GM06990 (cell line): ENCODE data around the gene CLEC1A.
"Not testable (repeated sequence)": the region's sequence is repeated elsewhere in the genome, so short reads cannot be mapped to it uniquely, and the experiment has no call there.

ENCODE experiments used
- DNase-seq: peaks from one replicate; pipeline ENCODE4 v3.0.0-alpha.2; 2011; ENCODE audit not compliant: insufficient read length; ENCODE audit errors: extremely low read depth
- H3K27me3 ChIP-seq: replicated peaks from 2 replicates; pipeline ENCODE4 v1.6.0; 2011; ENCODE audit warnings: low read length; ENCODE audit not compliant: control insufficient read depth, insufficient read depth
- H3K36me3 ChIP-seq: 2 replicates; pipeline ENCODE4 v1.5.1; 2011; ENCODE audit warnings: low read length; ENCODE audit not compliant: control insufficient read depth, insufficient read depth
- H3K4me3 ChIP-seq: replicated peaks from 2 replicates; pipeline ENCODE4 v1.5.1; 2011; ENCODE audit warnings: low read depth, mild to moderate bottlenecking, control low read depth, low read length
- TF ChIP-seq, protein P1 (sequence below): IDR thresholded peaks from 2 replicates; pipeline ENCODE4 v1.5.1; 2011; ENCODE audit warnings: low read length, control low read depth, mild to moderate bottlenecking, inconsistent platforms; ENCODE audit not compliant: insufficient read depth, poor library complexity, severe bottlenecking

Gene CLEC1A

DNA sequence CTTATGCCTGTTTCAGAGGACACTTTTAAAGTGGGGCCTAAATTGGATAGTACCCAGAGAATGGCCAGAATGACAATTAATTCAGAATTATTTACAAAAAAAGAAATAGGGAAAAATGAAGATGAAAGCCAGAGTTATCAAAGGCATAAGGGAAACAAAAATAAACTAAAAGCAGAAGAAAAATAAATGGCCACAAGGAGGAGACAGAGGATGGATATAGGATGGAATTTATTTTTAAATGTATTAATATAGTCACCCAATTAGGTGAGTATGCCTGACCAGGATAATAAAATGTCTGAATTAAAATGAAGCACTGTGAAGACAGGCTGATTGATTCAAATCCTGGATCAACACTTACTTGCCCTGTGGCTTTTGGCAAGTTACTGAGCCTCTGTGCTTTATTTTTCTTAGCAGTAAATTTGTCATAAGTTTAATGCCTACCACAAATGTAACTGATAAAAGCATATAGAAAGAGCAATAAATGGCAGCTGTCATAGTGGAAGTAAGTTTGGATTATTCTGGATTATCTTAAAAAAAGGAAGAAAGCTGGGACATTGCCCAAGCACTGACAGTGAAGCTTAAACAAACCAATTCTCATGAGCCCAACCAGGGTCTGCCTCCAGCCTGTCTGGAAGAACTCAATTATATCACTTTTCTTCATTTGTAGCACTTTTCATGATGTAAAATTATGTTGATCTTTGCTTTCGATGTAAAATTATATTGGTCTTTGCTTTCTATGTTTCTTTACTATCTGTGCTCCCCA is 64.8 kb downstream of the CLEC1A start:
- TF ChIP-seq, protein P1, sequence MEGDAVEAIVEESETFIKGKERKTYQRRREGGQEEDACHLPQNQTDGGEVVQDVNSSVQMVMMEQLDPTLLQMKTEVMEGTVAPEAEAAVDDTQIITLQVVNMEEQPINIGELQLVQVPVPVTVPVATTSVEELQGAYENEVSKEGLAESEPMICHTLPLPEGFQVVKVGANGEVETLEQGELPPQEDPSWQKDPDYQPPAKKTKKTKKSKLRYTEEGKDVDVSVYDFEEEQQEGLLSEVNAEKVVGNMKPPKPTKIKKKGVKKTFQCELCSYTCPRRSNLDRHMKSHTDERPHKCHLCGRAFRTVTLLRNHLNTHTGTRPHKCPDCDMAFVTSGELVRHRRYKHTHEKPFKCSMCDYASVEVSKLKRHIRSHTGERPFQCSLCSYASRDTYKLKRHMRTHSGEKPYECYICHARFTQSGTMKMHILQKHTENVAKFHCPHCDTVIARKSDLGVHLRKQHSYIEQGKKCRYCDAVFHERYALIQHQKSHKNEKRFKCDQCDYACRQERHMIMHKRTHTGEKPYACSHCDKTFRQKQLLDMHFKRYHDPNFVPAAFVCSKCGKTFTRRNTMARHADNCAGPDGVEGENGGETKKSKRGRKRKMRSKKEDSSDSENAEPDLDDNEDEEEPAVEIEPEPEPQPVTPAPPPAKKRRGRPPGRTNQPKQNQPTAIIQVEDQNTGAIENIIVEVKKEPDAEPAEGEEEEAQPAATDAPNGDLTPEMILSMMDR = peak; percentile 42
- Histone ChIP-seq H3K27me3 (peaks cover 2% of the 10 kb centered on the region; the same call in 1 of the 2 replicates), H3K36me3 (no peaks in the 10 kb centered on the region), H3K4me3 (no peak overlapping the region)
- no peak for DNase-seq

DNA sequence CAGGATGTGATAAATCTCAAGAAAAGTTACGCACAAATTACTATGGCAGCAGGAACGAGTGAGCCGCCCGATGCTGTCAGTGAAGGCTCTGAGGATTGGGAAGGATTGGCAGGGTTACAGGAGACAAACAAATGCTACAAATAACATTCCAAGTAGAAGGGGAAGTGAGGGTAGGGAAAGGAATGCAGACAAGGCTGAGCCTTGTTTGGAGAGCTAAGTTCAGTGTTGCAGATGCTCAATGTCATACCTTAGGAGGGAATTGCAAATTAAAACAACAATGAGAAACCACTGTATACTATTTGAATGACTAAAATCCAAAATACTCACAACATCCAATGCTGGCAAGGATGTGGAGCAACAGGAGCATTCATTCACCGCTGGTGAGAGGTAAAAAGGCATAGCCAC is 67.0 kb downstream of the CLEC1A start:
- no peak overlapping the region for H3K4me3 ChIP-seq
- DNase-seq = no peak
- TF ChIP-seq, protein P1 = no peak
- H3K36me3 ChIP-seq = no peaks in the 10 kb centered on the region
- H3K27me3 ChIP-seq = peaks cover 2% of the 10 kb centered on the region; the same call in 1 of the 2 replicates

DNA sequence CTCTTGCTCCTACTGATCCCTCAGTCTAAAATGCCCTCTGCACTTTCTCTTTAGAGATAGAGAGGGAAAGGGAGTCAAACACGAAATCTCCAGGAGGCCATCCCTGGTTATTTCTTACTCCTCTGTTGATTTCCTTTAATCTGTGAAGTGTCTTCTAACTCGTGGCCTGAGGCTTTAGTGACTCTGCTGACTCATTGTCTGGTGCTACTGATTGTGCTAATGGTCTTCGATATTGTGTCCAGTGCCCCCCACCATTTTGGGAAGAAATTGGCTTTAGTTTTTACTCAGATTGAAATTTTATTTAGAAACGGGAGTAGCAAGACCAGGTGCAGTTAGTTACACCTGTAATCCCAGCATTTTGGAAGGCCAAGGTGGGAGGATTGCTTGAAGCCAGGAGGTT is 67.5 kb downstream of the CLEC1A start:
- no peak for DNase-seq

DNA sequence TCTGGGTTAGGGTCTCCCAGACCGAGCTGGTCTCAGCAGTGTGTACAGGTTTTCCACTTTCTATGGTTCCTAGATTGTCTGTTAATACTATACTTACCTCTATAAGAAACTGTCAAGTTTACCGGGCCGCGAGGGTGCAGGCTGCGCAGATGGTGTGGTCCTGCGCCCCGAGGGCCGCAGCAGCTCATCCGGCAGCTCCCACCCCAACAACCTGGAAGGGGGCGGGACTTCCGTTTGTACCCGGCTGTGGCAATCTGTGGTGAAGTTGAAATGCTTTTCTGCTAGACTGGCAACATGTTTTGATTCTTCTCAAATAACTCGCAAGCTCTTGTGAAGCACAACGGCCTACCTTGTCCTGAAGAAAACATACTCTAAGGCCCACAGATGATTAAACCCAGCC is 68.3 kb downstream of the CLEC1A start, which contains the start of gene CLEC9A:
Gene CLEC9A, plus strand, starts transcription at position 237 of the 400 bp plus-strand sequence. CDS start 22,006 bp downstream, outside the sequence.
- H3K36me3 ChIP-seq = no peaks in the 10 kb centered on the region
- DNase-seq = no peak
- H3K4me3 ChIP-seq = no peak within 1 kb of the TSS
- TF ChIP-seq, protein P1 = no peak
- H3K27me3 ChIP-seq = peaks cover 2% of the 10 kb centered on the region; the same call in 1 of the 2 replicates

More for the DNA sequence above, 67.5 kb downstream of the CLEC1A start:
- Histone ChIP-seq H3K36me3 (no peaks in the 10 kb centered on the region), H3K27me3 (peaks cover 2% of the 10 kb centered on the region; the same call in 1 of the 2 replicates), H3K4me3 (no peak overlapping the region)
- TF ChIP-seq, protein P1 = no peak

DNA sequence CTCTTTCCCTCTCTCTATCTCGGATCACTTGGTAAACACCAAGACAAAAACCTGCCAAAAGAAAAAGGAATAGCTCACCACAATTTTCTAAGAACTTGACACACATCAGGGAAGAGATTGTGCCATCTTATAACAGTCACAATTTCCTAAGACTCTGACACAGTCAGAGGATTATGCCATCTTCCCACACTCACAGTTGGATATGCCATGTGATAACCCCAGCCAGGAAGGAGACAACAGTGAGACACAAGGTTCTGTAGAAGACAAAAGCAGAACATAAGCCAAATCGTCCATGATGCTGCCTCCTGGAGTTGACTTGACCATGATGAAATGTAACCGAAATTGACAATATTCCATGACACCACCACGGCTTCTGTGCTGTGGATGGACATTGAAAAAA is 71.1 kb downstream of the CLEC1A start:
- DNase-seq = no peak
- H3K36me3 ChIP-seq = no peaks in the 10 kb centered on the region
- H3K27me3 ChIP-seq = no peaks in the 10 kb centered on the region; the same call in 1 of the 2 replicates
- H3K4me3 ChIP-seq = no peak overlapping the region
- TF ChIP-seq, protein P1 = no peak

DNA sequence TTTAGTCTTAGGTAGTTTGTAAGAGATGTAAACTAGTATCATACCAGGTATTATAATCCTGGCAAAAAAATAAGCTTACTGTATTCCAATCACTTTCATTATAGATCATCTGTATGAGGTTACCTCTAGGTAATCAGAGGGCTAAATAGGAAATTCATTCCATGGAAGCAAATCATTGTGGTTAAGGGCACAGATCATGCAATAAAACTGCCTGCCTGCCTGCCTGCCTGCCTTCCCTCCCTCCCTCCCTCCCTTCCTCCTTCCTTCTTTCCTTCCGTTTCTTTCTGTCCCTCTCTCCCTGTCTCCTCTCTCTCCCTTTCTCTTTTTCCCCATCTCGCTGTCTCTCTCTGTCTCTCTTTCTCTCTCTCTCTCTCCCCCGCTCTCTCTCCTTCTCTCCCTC is 71.5 kb downstream of the CLEC1A start:
- TF ChIP-seq, protein P1 = no peak
- Histone ChIP-seq H3K36me3 (no peaks in the 10 kb centered on the region), H3K27me3 (no peaks in the 10 kb centered on the region; the same call in 1 of the 2 replicates), H3K4me3 (no peak overlapping the region)
- no peak for DNase-seq

DNA sequence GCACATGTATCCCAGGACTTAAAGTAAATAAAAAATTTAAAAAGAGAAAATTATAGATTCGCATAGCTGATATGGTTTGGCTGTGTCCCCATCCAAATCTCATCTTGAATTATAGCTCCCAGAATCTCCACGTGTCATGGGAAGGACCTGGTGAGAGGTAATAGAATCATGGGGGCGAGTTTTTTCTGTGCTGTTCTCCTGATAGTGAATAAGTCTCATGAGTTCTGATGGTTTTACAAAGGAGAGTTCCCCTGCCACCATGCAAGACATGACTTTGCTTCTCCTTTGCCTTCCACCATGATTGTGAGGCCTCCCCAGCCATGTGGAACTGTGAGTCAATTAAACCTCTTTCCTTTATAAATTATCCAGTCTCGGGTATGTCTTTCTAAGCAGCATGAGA is 72.1 kb downstream of the CLEC1A start:
- H3K36me3 ChIP-seq = not testable (repeated sequence)

More for the DNA sequence above, 72.1 kb downstream of the CLEC1A start:
- not testable (repeated sequence) for H3K27me3 ChIP-seq, H3K4me3 ChIP-seq, DNase-seq
